Fibroblast of peridontal ligament (primary cell): ENCODE measurements around the gene TNMD.
A peak's percentile ranks its signal among the peaks of the same experiment; 100 is the strongest.
"Not testable (repeated sequence)": the region's sequence is repeated elsewhere in the genome, so short reads cannot be mapped to it uniquely, and the experiment has no call there.

Experiments
- DNase-seq: peaks from one replicate; pipeline ENCODE4 v3.0.0-alpha.2; 2010; ENCODE audit errors: extremely low read depth

The TNMD gene

DNA sequence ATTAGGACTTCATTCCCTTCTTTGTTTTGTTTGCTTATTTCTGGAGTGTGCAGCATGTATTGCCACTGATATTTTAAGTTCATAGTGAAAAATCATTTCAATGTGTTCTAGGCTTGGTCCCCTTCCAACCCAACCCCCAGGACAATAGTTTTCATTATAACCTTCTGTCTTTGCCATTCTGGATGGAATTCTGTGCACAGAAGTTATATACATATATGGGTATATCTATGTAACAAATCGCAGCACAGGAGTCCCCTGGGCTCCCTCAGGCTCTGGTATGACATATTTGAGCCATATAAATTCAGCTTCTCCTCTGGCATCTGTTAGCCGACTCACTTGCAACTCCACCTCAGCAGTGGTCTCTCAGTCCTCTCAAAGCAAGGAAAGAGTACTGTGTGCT lies at the start of gene TNMD:
Gene TNMD, plus strand, starts transcription at position 326 of the 400 bp plus-strand sequence. CDS start 83 bp downstream, outside the sequence.
- DNase-seq, result no peak

GRCh38 chrX:100565534-100565933 lies 19.2 kb upstream of the TNMD start:
- DNase-seq, result not testable (repeated sequence)

- DNase-seq, result no peak
Measured at GRCh38 chrX:100586747-100587146, 2.0 kb downstream of the TNMD start.

GRCh38 chrX:100587861-100588260 lies 3.1 kb downstream of the TNMD start:
- DNase-seq, result peak; percentile 1

DNA sequence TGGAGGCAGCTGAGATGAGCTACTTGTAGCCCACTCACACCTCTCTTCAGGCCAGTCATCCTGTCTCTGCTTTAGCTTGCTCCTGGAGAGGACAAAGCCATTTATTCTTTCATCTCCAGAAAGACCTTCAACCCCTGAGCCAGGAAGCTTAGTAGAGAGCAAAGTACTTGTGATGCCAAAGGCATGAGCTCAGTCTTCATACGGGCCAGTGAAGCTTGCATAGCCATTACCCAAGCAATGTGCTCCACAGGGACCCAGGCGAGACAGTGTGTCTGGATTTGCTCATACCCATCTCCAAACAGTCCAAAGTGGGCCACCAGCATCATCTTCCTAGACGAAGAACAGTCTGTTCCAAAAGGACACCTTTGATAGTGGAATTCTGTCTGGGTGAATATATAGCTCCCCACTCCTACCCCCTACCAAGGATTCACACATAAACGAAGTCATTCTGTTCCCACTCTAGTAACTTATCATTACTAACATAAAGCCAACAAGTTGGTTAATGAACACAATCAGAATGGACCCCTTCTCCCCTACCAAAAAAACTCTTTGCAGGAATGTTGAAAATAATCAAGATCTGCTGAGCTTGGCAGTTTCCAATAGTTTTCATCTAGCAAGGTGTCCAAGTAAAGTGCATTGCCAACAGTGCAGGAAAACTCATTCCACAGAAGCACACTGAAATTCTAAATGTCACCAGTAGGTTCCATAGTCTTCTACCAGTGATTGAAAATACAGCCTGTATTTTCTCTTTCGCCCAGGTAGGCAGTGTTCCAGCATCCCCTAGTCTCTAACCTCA lies 6.7 kb downstream of the TNMD start:
- no peak for DNase-seq

GRCh38 chrX:100593126-100593525 lies 8.4 kb downstream of the TNMD start:
- no peak for DNase-seq

GRCh38 chrX:100593581-100593980 lies 8.8 kb downstream of the TNMD start:
- DNase-seq, result no peak

DNA sequence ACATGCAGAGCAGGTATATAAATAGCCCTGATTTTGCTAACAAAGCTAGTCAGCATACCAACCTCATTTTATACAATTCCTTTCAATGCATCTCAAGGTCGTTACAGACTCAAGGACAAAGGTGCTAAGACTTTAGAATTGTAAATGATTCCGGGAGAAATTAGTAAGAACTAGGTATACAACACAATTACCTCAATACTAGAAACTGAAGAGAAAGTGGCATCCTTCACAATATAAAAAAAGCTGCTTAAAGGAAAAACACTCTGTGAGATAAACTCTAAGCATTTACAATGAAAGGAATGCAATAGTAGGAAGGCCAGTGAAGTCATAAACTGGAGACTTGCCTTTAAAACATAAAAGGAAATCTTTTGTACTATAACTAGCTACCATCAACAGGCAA lies 11.9 kb downstream of the TNMD start:
- DNase-seq, result no peak

GRCh38 chrX:100599456-100599855 lies 14.7 kb downstream of the TNMD start:
- DNase-seq, result no peak

DNA sequence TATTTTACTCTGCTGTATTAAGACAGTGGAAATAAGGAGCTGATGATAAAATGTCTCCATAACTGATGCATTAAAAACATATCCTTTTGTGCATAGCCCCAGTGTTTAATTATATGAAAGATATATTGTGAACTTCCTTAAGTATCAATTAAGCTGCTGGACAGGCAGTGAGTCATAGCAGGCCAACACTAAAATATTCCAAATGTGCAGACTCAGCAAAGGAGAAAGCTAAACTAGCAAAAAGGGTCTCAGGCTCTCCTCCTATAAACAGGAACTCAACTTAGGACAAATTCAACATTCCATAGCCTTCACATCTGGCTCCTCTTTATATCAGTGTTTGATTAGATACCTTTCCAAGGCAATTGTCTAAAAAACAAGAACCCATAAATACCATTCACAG lies 15.6 kb downstream of the TNMD start:
- DNase-seq, result no peak

DNA sequence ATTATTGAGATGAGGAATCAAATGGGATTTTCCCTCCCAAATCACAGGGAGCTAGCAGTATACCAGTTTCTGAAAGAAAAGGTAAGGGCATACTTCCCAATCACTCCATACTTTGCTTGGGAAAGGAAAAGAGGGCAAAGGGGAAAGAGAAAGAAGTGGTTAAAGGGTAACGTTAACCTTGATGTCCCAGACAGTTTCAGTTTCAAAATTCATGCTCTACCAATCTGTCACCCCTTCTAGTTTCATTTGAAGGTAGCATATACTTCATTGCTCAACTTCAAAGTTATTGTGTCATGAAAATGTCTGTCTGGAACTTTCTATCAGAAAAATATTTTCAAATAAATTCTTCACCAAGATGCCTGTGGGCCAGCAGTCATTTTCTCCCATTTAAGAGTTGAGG lies 16.0 kb downstream of the TNMD start:
- no peak for DNase-seq

DNA sequence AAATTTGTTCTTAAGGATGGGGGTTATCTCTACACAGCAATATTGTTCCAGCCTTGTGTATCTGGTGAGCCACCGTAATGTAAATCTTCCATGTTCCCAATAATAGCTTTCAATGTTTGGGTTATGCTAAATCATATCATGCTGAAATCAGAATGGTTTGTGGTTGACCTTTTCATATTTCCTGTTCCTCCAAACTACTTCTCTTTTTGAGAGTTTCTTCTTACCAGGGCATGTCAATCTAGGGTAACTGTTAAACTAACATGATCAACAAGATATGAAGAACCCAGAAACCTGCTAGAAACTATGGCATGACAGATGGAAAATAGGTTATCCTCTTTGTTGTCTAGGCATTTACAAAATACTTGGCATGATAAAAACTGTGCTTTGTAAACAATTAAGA lies 22.0 kb downstream of the TNMD start:
- DNase-seq, result no peak

- peak; percentile 7 for DNase-seq
Measured at GRCh38 chrX:100609591-100609990, 24.9 kb downstream of the TNMD start.

DNA sequence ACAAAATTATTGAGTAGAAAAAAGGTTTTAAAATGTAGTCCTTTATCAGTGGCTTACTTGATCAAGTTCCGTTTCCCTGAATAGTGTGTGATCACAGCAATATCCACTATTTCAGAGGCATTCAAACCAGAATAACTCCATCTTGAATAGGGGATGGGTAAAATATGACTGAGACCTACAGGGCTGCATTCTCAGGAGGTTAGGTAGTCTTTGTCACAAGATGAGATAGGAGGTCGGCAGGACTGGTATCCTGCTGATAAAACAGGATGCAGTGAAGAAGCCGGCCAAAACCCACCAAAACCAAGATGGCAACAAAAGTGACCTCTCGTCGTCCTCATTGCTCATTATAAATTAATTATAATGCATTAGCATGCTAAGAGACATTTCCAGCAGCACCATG lies 27.2 kb downstream of the TNMD start:
- DNase-seq, result no peak

GRCh38 chrX:100615005-100615404 lies 30.3 kb downstream of the TNMD start:
- DNase-seq, result peak; percentile 66

DNA sequence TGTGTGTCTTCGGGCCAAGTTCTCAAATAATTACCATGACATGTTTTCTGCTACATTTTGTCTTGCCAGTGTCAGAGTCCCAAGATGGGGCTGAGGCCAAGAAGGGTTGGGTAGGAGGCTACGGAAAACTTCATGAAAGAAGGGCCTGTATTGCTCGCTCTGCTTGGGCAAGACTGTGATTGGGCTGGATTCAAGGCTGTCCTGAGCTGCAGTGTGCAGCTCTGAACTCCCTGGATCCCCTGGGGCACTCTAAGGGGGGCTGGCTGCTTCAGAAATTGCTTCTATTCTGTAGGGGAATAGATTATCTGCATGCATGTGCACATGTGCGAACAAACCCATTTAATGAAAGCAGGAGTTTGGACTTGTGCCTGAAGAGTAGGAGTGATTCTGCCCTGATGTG lies 38.3 kb downstream of the TNMD start:
- no peak for DNase-seq

DNA sequence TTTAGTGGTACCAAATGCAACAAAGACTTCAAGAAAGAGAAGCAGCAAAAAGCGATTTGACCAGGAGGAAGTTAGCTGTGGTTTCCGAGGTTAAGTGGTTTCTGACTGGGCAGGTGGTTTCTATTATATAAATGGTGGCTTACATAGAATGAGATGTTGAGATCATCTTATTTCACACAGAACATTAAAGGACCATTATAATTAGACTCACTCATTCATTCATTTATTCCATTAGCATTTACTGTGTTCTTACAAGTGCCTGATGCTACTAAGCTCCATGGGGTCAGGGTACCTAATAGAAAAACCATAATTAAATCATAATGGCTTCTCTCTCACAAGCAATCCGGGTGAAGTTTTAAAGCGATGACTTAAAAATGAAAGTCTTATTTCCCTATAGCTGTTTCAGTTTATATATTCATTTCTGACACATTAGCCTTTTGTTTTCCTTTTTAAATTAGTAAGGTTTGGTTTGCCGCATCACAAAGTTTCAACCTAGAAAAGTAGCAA lies 41.3 kb downstream of the TNMD start:
- peak; percentile 28 for DNase-seq

- no peak for DNase-seq
Measured at GRCh38 chrX:100635040-100635439, 50.3 kb downstream of the TNMD start.

DNA sequence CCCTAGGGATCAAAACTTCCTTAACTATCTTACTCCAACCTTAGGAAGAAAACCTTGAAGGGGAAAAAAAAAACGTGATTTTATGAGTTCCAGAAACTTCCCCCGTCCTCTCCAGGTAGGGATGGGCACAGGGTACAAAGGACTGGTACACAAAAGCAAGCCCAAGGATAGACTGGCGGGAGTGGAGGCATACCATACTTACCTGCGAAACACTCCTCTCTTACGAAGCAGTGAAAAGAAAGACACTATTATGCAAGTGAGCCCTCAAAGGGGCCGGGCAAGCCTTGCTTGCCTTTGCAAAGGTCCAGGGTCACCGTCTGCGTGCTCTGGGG lies 51.2 kb downstream of the TNMD start:
- no peak for DNase-seq

- peak; percentile 89 for DNase-seq
Measured at GRCh38 chrX:100636321-100636991, 51.7 kb downstream of the TNMD start, which contains the start of gene TSPAN6. TSS of gene TSPAN6 (minus strand) at chrX:100636806. CDS start at chrX:100636694, 112 bp downstream.

- DNase-seq, result no peak
Measured at GRCh38 chrX:100642290-100642689, 57.6 kb downstream of the TNMD start.

DNA sequence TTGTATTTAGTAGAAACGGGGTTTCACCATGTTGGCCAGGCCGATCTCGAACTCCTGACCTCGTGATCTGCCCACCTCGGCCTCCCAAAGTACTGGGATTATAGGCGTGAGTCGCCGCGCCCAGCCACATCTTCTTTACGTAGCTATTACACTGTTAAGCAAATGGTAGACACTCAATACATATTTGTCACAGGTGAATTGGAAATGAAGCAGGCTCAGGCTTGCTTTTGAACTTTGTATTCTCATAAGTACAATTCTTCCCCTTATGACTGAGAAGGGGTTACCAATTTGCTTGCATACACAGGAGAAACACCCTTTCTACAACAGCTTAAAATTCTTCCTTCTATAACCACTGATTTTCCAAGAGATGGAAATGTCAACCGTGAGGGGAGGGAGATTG lies 58.5 kb downstream of the TNMD start:
- no peak for DNase-seq
